ENCODE measurements around the gene TOMM34.

- no peak for TF ChIP-seq CTCF (conservative IDR thresholded peaks at IDR 0.05 in 1 of 2, IDR thresholded peaks at IDR 0.05 in 1 of 2; ENCODE audit: low read depth in 1 of 2, low read length in 2 of 2)
- no peak for TF ChIP-seq EZH2 (IDR thresholded peaks at IDR 0.05; ENCODE audit: low read length, missing control alignments)
Measured at GRCh38 chr20:44931911-44932310, 28.3 kb downstream of the TOMM34 start.
